Measurements from ENCODE around the gene PADI2. TPM values are rescaled to one million over a fixed set of nuclear protein-coding genes. Genes with fewer than 3 reads are reported as not detected.

The PADI2 gene
- total and polyA plus RNA-seq, 9 of the 15 experiments (the other 6 are each of a cell fraction or from before 2014, with no cell fraction given), result 0.01 to 0.11 (median 0.01) TPM; not detected in 5

DNA sequence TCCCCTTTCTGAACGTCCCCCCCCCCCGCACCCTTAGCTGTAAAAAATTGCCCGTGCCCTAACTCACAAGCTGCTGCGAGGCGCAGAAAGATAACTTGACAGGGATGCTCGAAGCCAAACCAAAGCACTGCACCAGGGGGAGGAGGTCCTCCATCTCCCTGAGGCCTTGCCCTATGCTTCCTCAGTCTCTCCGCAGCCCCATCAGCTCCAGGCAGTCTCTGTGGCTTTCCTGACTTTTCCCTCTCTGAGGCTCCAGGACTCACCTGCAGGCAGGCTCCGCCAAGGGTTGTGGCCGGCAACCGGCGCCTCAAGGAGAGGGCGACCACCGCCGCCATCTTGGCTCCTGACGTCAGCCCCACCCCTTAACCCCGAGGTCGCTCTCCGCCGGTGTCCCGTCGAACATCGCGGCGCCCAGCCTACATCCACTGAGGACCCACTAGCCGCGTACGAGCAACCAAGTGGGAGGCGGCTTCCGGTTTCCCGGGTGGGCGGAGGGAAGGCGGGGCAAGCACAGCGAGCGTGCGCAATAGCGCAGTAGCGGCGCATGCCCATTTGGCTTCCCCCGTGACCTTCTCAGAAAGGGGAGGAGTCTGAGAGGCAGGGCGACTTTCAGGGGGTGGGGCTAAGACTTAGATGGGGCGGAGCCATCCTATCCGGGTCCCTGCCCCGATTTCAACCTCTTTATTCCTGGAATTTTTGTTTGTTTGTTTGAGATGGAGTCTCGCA lies 65.4 kb downstream of the PADI2 start, which contains the start of gene SDHB (continued):
- TF ChIP-seq, protein P1, sequence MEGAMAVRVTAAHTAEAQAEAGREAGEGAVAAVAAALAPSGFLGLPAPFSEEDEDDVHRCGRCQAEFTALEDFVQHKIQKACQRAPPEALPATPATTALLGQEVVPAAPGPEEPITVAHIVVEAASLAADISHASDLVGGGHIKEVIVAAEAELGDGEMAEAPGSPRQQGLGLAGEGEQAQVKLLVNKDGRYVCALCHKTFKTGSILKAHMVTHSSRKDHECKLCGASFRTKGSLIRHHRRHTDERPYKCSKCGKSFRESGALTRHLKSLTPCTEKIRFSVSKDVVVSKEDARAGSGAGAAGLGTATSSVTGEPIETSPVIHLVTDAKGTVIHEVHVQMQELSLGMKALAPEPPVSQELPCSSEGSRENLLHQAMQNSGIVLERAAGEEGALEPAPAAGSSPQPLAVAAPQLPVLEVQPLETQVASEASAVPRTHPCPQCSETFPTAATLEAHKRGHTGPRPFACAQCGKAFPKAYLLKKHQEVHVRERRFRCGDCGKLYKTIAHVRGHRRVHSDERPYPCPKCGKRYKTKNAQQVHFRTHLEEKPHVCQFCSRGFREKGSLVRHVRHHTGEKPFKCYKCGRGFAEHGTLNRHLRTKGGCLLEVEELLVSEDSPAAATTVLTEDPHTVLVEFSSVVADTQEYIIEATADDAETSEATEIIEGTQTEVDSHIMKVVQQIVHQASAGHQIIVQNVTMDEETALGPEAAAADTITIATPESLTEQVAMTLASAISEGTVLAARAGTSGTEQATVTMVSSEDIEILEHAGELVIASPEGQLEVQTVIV (CRISPR knock-in tag; IDR thresholded peaks at IDR 0.05; ENCODE audit: borderline replicate concordance), result no peak
- TF ChIP-seq SLC30A9 (CRISPR knock-in tag; IDR thresholded peaks at IDR 0.05), result no peak
- TF ChIP-seq, protein P2, sequence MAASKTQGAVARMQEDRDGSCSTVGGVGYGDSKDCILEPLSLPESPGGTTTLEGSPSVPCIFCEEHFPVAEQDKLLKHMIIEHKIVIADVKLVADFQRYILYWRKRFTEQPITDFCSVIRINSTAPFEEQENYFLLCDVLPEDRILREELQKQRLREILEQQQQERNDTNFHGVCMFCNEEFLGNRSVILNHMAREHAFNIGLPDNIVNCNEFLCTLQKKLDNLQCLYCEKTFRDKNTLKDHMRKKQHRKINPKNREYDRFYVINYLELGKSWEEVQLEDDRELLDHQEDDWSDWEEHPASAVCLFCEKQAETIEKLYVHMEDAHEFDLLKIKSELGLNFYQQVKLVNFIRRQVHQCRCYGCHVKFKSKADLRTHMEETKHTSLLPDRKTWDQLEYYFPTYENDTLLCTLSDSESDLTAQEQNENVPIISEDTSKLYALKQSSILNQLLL (CRISPR knock-in tag; IDR thresholded peaks at IDR 0.05; ENCODE audit: borderline replicate concordance), result no peak
- no peak for TF ChIP-seq MYBL2 (IDR thresholded peaks at IDR 0.05; ENCODE audit: low read depth)
- no peak for TF ChIP-seq MYBL2 (CRISPR knock-in tag; IDR thresholded peaks at IDR 0.05; ENCODE audit: borderline replicate concordance)
- no peak for TF ChIP-seq NR1H2 (CRISPR knock-in tag; IDR thresholded peaks at IDR 0.05)
- no peak for TF ChIP-seq NR4A1 (CRISPR knock-in tag; IDR thresholded peaks at IDR 0.05)
- no peak for TF ChIP-seq NR4A1 (tag; IDR thresholded peaks at IDR 0.05)
- no peak for TF ChIP-seq NONO (IDR thresholded peaks at IDR 0.05; ENCODE audit: low read depth in 2 of 2, low read length in 1 of 2)
- TF ChIP-seq RBM39 (optimal IDR thresholded peaks at IDR 0.05; ENCODE audit: low read depth, low read length), result peak; percentile 66
- TF ChIP-seq, protein P3, sequence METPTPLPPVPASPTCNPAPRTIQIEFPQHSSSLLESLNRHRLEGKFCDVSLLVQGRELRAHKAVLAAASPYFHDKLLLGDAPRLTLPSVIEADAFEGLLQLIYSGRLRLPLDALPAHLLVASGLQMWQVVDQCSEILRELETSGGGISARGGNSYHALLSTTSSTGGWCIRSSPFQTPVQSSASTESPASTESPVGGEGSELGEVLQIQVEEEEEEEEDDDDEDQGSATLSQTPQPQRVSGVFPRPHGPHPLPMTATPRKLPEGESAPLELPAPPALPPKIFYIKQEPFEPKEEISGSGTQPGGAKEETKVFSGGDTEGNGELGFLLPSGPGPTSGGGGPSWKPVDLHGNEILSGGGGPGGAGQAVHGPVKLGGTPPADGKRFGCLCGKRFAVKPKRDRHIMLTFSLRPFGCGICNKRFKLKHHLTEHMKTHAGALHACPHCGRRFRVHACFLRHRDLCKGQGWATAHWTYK (CRISPR knock-in tag; IDR thresholded peaks at IDR 0.05), result peak; percentile 50; the same call in 1 of the 2 replicates
- TF ChIP-seq, protein P4, sequence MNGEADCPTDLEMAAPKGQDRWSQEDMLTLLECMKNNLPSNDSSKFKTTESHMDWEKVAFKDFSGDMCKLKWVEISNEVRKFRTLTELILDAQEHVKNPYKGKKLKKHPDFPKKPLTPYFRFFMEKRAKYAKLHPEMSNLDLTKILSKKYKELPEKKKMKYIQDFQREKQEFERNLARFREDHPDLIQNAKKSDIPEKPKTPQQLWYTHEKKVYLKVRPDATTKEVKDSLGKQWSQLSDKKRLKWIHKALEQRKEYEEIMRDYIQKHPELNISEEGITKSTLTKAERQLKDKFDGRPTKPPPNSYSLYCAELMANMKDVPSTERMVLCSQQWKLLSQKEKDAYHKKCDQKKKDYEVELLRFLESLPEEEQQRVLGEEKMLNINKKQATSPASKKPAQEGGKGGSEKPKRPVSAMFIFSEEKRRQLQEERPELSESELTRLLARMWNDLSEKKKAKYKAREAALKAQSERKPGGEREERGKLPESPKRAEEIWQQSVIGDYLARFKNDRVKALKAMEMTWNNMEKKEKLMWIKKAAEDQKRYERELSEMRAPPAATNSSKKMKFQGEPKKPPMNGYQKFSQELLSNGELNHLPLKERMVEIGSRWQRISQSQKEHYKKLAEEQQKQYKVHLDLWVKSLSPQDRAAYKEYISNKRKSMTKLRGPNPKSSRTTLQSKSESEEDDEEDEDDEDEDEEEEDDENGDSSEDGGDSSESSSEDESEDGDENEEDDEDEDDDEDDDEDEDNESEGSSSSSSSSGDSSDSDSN (IDR thresholded peaks at IDR 0.05; ENCODE audit: borderline replicate concordance in 1 of 2, low read depth in 2 of 2, low read length in 2 of 2), result 0 out of 4 replicates have a peak, but pooled peaks of 1 of the 2 experiments have one; percentile 36
- 0 out of 2 replicates have a peak, but pooled peaks have one; percentile 10 for TF ChIP-seq ZNF263 (CRISPR knock-in tag; IDR thresholded peaks at IDR 0.05; ENCODE audit: borderline replicate concordance)
- TF ChIP-seq, protein P5, sequence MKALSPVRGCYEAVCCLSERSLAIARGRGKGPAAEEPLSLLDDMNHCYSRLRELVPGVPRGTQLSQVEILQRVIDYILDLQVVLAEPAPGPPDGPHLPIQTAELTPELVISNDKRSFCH (CRISPR knock-in tag; IDR thresholded peaks at IDR 0.05), result no peak
- TF ChIP-seq, protein P5 (tag; IDR thresholded peaks at IDR 0.05), result peak; percentile 47; the same call in 1 of the 2 replicates
